DOHH2 (cell line): ENCODE results near the gene DQX1.

Source experiments
- H3F3A ChIP-seq: fragments of 200-600 bp; sonication (generic), shearing (Covaris generic); 2 replicates; pipeline ENCODE4 v1.6.0; 2016; ENCODE audit warnings: antibody characterized with exemption, mild to moderate bottlenecking; ENCODE audit not compliant: control insufficient read depth, insufficient read depth
- H3K27ac ChIP-seq: fragments of 200-600 bp; sonication (generic); 2 replicates; pipeline ENCODE4 v1.5.1; 2014; ENCODE audit warnings: low read depth, mild to moderate bottlenecking, low read length, moderate library complexity
- H3K27me3 ChIP-seq: fragments of 200-600 bp; sonication (generic); 2 replicates; pipeline ENCODE4 v1.6.1; 2014; ENCODE audit warnings: mild to moderate bottlenecking, low read length, mixed read lengths; ENCODE audit not compliant: control insufficient read depth
- H3K36me3 ChIP-seq: fragments of 200-600 bp; sonication (generic); 2 replicates; pipeline ENCODE4 v1.6.1; 2014; ENCODE audit warnings: mild to moderate bottlenecking, low read length, moderate library complexity, mixed read lengths; ENCODE audit not compliant: control insufficient read depth
- H3K4me1 ChIP-seq: fragments of 200-600 bp; sonication (generic); 2 replicates; pipeline ENCODE4 v1.6.1; 2014; ENCODE audit warnings: mild to moderate bottlenecking, low read length, mixed read lengths; ENCODE audit not compliant: control insufficient read depth
- H3K4me2 ChIP-seq: fragments of 200-600 bp; sonication (generic); 2 replicates; pipeline ENCODE4 v1.6.0; 2014; ENCODE audit warnings: mild to moderate bottlenecking, low read length, moderate library complexity
- H3K4me3 ChIP-seq: fragments of 200-600 bp; sonication (generic); 2 replicates; pipeline ENCODE4 v1.5.1; 2014; ENCODE audit warnings: mild to moderate bottlenecking, low read length, mixed read lengths
- H3K79me2 ChIP-seq: fragments of 200-600 bp; sonication (generic); 2 replicates; pipeline ENCODE4 v1.6.1; 2014; ENCODE audit warnings: mild to moderate bottlenecking, low read length, mixed read lengths; ENCODE audit not compliant: control insufficient read depth
- H3K9me2 ChIP-seq: fragments of 200-600 bp; sonication (generic); replicated peaks from 2 replicates; pipeline ENCODE4 v1.6.1; 2014; ENCODE audit warnings: mild to moderate bottlenecking, low read length, mixed read lengths; ENCODE audit not compliant: control insufficient read depth
- H3K9me3 ChIP-seq: fragments of 200-600 bp; sonication (generic); 2 replicates; pipeline ENCODE4 v1.6.1; 2014; ENCODE audit warnings: antibody characterized with exemption, low read length, mixed read lengths; ENCODE audit not compliant: control insufficient read depth, insufficient read depth
- H4K20me1 ChIP-seq: fragments of 200-600 bp; sonication (generic); 2 replicates; pipeline ENCODE4 v1.6.0; 2014; ENCODE audit warnings: low read depth, mild to moderate bottlenecking, antibody characterized with exemption, low read length, moderate library complexity; ENCODE audit not compliant: control insufficient read depth, insufficient read depth
- CTCF ChIP-seq: fragments of 200-600 bp; sonication (generic); IDR thresholded peaks from one replicate; pipeline ENCODE4 v1.5.1; 2014; ENCODE audit warnings: antibody characterized with exemption, mild to moderate bottlenecking, low read depth, low read length; ENCODE audit not compliant: poor library complexity, severe bottlenecking
- EZH2phosphoT487 ChIP-seq: fragments of 200-600 bp; sonication (generic); IDR thresholded peaks from 2 replicates; pipeline ENCODE4 v1.6.1; 2017; ENCODE audit warnings: borderline replicate concordance, mild to moderate bottlenecking, antibody characterized with exemption, low read length, moderate library complexity, mixed read lengths

DQX1 gene

DNA sequence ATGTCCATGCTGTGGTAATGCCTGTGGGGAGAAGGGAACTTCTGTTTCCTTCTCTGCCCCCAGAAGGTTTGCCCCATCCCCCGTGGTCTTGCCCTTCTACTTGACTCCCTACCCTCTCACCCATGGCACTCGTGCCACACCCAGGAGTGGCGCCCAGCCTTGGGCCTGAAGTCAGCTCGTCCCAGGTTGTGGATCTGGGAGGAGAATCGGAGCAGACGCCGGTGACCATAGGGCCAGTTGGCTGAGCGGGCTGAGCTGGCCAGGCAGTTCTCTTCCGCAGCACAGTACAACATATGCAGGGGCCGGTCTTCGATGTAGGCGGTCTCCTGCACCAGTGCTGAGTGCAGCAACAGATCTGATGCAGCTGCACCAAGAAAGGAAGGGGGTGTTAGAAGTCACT lies 8.4 kb upstream of the DQX1 start:
- no peaks in the 10 kb centered on the region for H3K9me2 ChIP-seq
- H3K9me3 ChIP-seq = no peaks in the 10 kb centered on the region
- H4K20me1 ChIP-seq = no peaks in the 10 kb centered on the region
- H3K27ac ChIP-seq = no peak overlapping the region
- no peak overlapping the region for H3K4me3 ChIP-seq
- no peak overlapping the region for H3K4me2 ChIP-seq
- H3K27me3 ChIP-seq = peaks cover 22% of the 10 kb centered on the region
- peaks cover 21% of the 10 kb centered on the region for H3K79me2 ChIP-seq
- TF ChIP-seq EZH2phosphoT487 (no peak), CTCF (no peak)
- H3F3A ChIP-seq = peaks cover 7% of the 10 kb centered on the region; the same call in 1 of the 2 replicates
- peaks cover 19% of the 10 kb centered on the region for H3K4me1 ChIP-seq
- H3K36me3 ChIP-seq = peaks cover 27% of the 10 kb centered on the region

GRCh38 chr2:74533464-74533863 lies 7.4 kb upstream of the DQX1 start:
- H4K20me1 ChIP-seq = no peaks in the 10 kb centered on the region
- no peaks in the 10 kb centered on the region for H3K9me2 ChIP-seq
- H3K27ac ChIP-seq = no peak overlapping the region
- peaks cover 7% of the 10 kb centered on the region; the same call in 1 of the 2 replicates for H3F3A ChIP-seq
- H3K27me3 ChIP-seq = peaks cover 13% of the 10 kb centered on the region
- peaks cover 18% of the 10 kb centered on the region for H3K4me1 ChIP-seq
- TF ChIP-seq CTCF (no peak), EZH2phosphoT487 (no peak)
- H3K4me3 ChIP-seq = no peak overlapping the region
- peaks cover 37% of the 10 kb centered on the region for H3K36me3 ChIP-seq
- peaks cover 31% of the 10 kb centered on the region for H3K79me2 ChIP-seq
- H3K4me2 ChIP-seq = no peak overlapping the region
- H3K9me3 ChIP-seq = no peaks in the 10 kb centered on the region

GRCh38 chr2:74532222-74532621 lies 6.2 kb upstream of the DQX1 start:
- Histone ChIP-seq H3K4me3 (no peak overlapping the region), H3K79me2 (peaks cover 43% of the 10 kb centered on the region), H3F3A (peaks cover 9% of the 10 kb centered on the region; the same call in 1 of the 2 replicates), H3K36me3 (peaks cover 49% of the 10 kb centered on the region), H3K9me2 (no peaks in the 10 kb centered on the region), H3K27me3 (peaks cover under 1% of the 10 kb centered on the region), H3K4me2 (peak overlapping the region; percentile 94; the same call in 1 of the 2 replicates), H3K4me1 (peaks cover 30% of the 10 kb centered on the region), H3K27ac (no peak overlapping the region), H3K9me3 (no peaks in the 10 kb centered on the region), H4K20me1 (no peaks in the 10 kb centered on the region)
- TF ChIP-seq CTCF = peak; percentile 56
- no peak for TF ChIP-seq EZH2phosphoT487
